Panc1 (cell line): ENCODE results near the gene RAP1B. TPM values are rescaled to one million over a fixed set of nuclear protein-coding genes. Genes with fewer than 3 reads are reported as not detected.

Experiments used
- ATAC-seq: fragments of 200-7000 bp; cut with Tn5 transposase; 2 replicates; pipeline ENCODE4 v1.9.1; 2020; ENCODE audit warnings: mild to moderate bottlenecking, moderate library complexity
- BruUV-seq: library from RNA; stranded (reverse); fragments of 400-500 nt; replicated peaks from 2 replicates; lab custom pipeline; 2021; lab: Mats Ljungman, UMichigan
- CTCF ChIA-PET: fragments of 300-600 bp; sonication (Branson Sonifier 250); formaldehyde crosslinking; loops from one replicate; lab custom pipeline; 2022; ENCODE audit warnings: antibody characterized with exemption; lab: Charles Lee
- POLR2A ChIA-PET: fragments of 300-600 bp; sonication (Branson Sonifier 250); formaldehyde crosslinking; loops from one replicate; lab custom pipeline; 2022; ENCODE audit warnings: antibody characterized with exemption; lab: Charles Lee
- DNase-seq: peaks from one replicate; pipeline ENCODE4 v3.0.0-alpha.2; 2010; ENCODE audit warnings: low read depth, low spot score
- H3K27ac ChIP-seq: 2 replicates; pipeline ENCODE4 v1.5.1; 2011; ENCODE audit warnings: mild to moderate bottlenecking, low read length, inconsistent platforms
- H3K27me3 ChIP-seq: fragments of 200-500 bp; sonication (Bioruptor generic); 2 replicates; pipeline ENCODE4 v1.6.0; 2014; ENCODE audit warnings: low read length, inconsistent platforms; ENCODE audit not compliant: control insufficient read depth, insufficient read depth
- H3K36me3 ChIP-seq: fragments of 200-500 bp; sonication (Bioruptor generic); 2 replicates; pipeline ENCODE4 v1.5.1; 2014; ENCODE audit warnings: inconsistent platforms, mild to moderate bottlenecking, low read length, moderate library complexity; ENCODE audit not compliant: control insufficient read depth, insufficient read depth
- H3K4me1 ChIP-seq: 2 replicates; pipeline ENCODE4 v1.5.1; 2011; ENCODE audit warnings: inconsistent platforms, mild to moderate bottlenecking, low read length, moderate library complexity; ENCODE audit not compliant: control insufficient read depth, insufficient read depth
- H3K4me3 ChIP-seq, 2 experiments: 2 replicates each; pipeline ENCODE4 v1.5.1; 2011 to 2012; ENCODE audit warnings: low read depth in 2 of 2, low read length in 2 of 2, mild to moderate bottlenecking in 2 of 2, inconsistent platforms in 1 of 2, moderate library complexity in 1 of 2
- H3K9me3 ChIP-seq: fragments of 200-500 bp; sonication (Bioruptor generic); 2 replicates; pipeline ENCODE4 v1.5.1; 2014; ENCODE audit warnings: low read depth, mild to moderate bottlenecking, inconsistent platforms, low read length, moderate library complexity; ENCODE audit not compliant: control insufficient read depth, insufficient read depth
- CTCF ChIP-seq: fragments of 450-650 bp; IDR thresholded peaks from 2 replicates; pipeline ENCODE4 v1.5.1; 2017; ENCODE audit warnings: mild to moderate bottlenecking
- POLR2AphosphoS5 ChIP-seq: IDR thresholded peaks from 2 replicates; pipeline ENCODE4 v1.6.1; 2012; ENCODE audit warnings: mild to moderate bottlenecking, low read depth, low read length, moderate library complexity
- REST ChIP-seq, 2 experiments: IDR thresholded peaks; 2 replicates each; pipeline ENCODE4 v1.6.1; 2011 to 2012; ENCODE audit warnings: low read depth in 2 of 2, control low read depth in 1 of 2, low read length in 1 of 2, mild to moderate bottlenecking in 1 of 2, moderate library complexity in 1 of 2; ENCODE audit not compliant: insufficient read depth in 1 of 2
- SIN3A ChIP-seq: IDR thresholded peaks from 2 replicates; pipeline ENCODE4 v1.6.1; 2012; ENCODE audit warnings: low read depth, mild to moderate bottlenecking, low read length, moderate library complexity, borderline replicate concordance; ENCODE audit not compliant: insufficient read depth
- TCF7L2 ChIP-seq: IDR thresholded peaks from 2 replicates; pipeline ENCODE4 v1.6.1; 2011; ENCODE audit warnings: mild to moderate bottlenecking, low read depth, low read length, inconsistent platforms
- in situ Hi-C: cut with HindIII; loops from 2 replicates; pipeline ENCODE4 v1.10.0; 2016; ENCODE audit warnings: low sequenced_read_pairs, low pct_unique_long_range_greater_than_20kb
- intact Hi-C: fragments of 100-400 bp; cut with micrococcal nuclease; formaldehyde crosslinking; loops from one replicate; pipeline ENCODE4 v1.10.0; 2022; ENCODE audit not compliant: unreplicated experiment
- total RNA-seq: library from RNA; stranded (reverse); gene quantifications from one replicate; pipeline ENCODE4 v1.2.1, GENCODE V29; 2021; ENCODE audit not compliant: unreplicated experiment

RAP1B gene
- total RNA-seq, 1 experiment from 2014 or later = 328 TPM

- ATAC-seq = no peak
- no peak for TF ChIP-seq SIN3A
- Histone ChIP-seq H3K27me3 (no peaks in the 10 kb centered on the region), H3K4me1 (peaks cover 51% of the 10 kb centered on the region), H3K9me3 (no peaks in the 10 kb centered on the region; the same call in 1 of the 2 replicates), H3K4me3 (no peak overlapping the region), H3K27ac (0 out of 2 replicates have a peak overlapping the region, but pooled peaks have one; percentile 1), H3K36me3 (peaks cover 2% of the 10 kb centered on the region; the same call in 1 of the 2 replicates)
- intact Hi-C loops = no loop called here
- in situ Hi-C loops = no loop called here
- no TSS peak for BruUV-seq
- ChIA-PET CTCF (interaction anchor here (0.6 kb wide), 1 partner anchor 14 kb away, joined by 9 read pairs; no protein-coding TSS in a partner anchor), POLR2A (no interaction called here)
- no peak for DNase-seq
Observed at GRCh38 chr12:68623984-68624383, 13.3 kb downstream of the RAP1B start.

- DNase-seq (no peak), ATAC-seq (no peak)
- in situ Hi-C loops (no loop called here), intact Hi-C loops (no loop called here)
- H3K4me3 ChIP-seq = no peak overlapping the region
- H3K36me3 ChIP-seq = peaks cover 2% of the 10 kb centered on the region; the same call in 1 of the 2 replicates
- H3K27me3 ChIP-seq = no peaks in the 10 kb centered on the region
- BruUV-seq = no TSS peak
- H3K9me3 ChIP-seq = no peaks in the 10 kb centered on the region; the same call in 1 of the 2 replicates
- H3K4me1 ChIP-seq = peaks cover 53% of the 10 kb centered on the region
- TF ChIP-seq CTCF = no peak
- TF ChIP-seq POLR2AphosphoS5 = no peak
- TF ChIP-seq REST (IDR thresholded peaks at IDR 0.05; ENCODE audit: insufficient read depth in 1 of 2, low read depth in 2 of 2, low read length in 1 of 2) = no peak
- no peak for TF ChIP-seq SIN3A
- TF ChIP-seq TCF7L2 = no peak
- POLR2A ChIA-PET = no interaction called here
- 0 out of 2 replicates have a peak overlapping the region, but pooled peaks have one; percentile 5 for H3K27ac ChIP-seq
- CTCF ChIA-PET = no interaction called here
Observed at GRCh38 chr12:68624933-68625332, 14.2 kb downstream of the RAP1B start.

GRCh38 chr12:68627673-68628319 is 17.1 kb downstream of the RAP1B start:
- CTCF ChIA-PET = no interaction called here
- TF ChIP-seq REST (IDR thresholded peaks at IDR 0.05; ENCODE audit: insufficient read depth in 1 of 2, low read depth in 2 of 2, low read length in 1 of 2) = no peak
- no peak for TF ChIP-seq CTCF
- TF ChIP-seq POLR2AphosphoS5 = peak; percentile 38; the same call in 1 of the 2 replicates
- peaks cover 4% of the 10 kb centered on the region; the same call in 1 of the 2 replicates for H3K36me3 ChIP-seq

More at GRCh38 chr12:68627673-68628319, 17.1 kb downstream of the RAP1B start:
- intact Hi-C loops = no loop called here
- no peak overlapping the region for H3K4me3 ChIP-seq
- POLR2A ChIA-PET = no interaction called here
- no TSS peak for BruUV-seq
- H3K4me1 ChIP-seq = peaks cover 56% of the 10 kb centered on the region
- H3K9me3 ChIP-seq = no peaks in the 10 kb centered on the region; the same call in 1 of the 2 replicates
- in situ Hi-C loops = no loop called here
- no peaks in the 10 kb centered on the region for H3K27me3 ChIP-seq
- no peak overlapping the region for H3K27ac ChIP-seq
- no peak for ATAC-seq
- no peak for DNase-seq
